Lower leg skin (tissue), 4 donors: ENCODE results near the gene RBM17. TPM values are rescaled to one million over a fixed set of nuclear protein-coding genes. Genes with fewer than 3 reads are reported as not detected.

ENCODE experiments used
- DNase-seq, 2 donors: peaks; one replicate each; pipeline ENCODE4 v3.0.0-alpha.2; 2019; ENCODE audit warnings: low spot score in 2 of 2
- H3K4me3 ChIP-seq: fragments of 200-600 bp; sonication (generic); 2 replicates; pipeline ENCODE4 v1.5.1; 2017; ENCODE audit warnings: mild to moderate bottlenecking, low read depth; ENCODE audit not compliant: poor library complexity, severe bottlenecking
- CTCF ChIP-seq, 3 donors: fragments of 450-650 bp; IDR thresholded peaks; one replicate each; pipeline ENCODE4 v1.5.1; 2016; ENCODE audit warnings: antibody characterized with exemption in 3 of 3, mild to moderate bottlenecking in 3 of 3, moderate library complexity in 2 of 3
- POLR2A ChIP-seq, 2 donors: fragments of 450-650 bp; IDR thresholded peaks; one replicate each; pipeline ENCODE4 v1.6.1; 2016 to 2017; ENCODE audit warnings: antibody characterized with exemption in 2 of 2, mild to moderate bottlenecking in 1 of 2, moderate library complexity in 1 of 2
- WGBS, 2 donors: methylation state at CpG; one replicate each; pipeline ENCODE4 v1.1.5; 2018; 5-methylcytosine and 5-hydroxymethylcytosine counted together
- intact Hi-C: fragments of 100-400 bp; cut with DNase I; formaldehyde crosslinking; loops from one replicate; pipeline ENCODE4 v1.15.0; 2023; ENCODE audit warnings: low total_unique reads
- total RNA-seq, 4 donors: library from RNA; depleted of rRNA; stranded (reverse); fragments of >200 nt; gene quantifications; one replicate each; pipeline ENCODE4 v1.1.0, GENCODE V29; 2016

Gene RBM17
- total RNA-seq, 4 donors from 2014 or later, result 38.8 to 63.6 (median 40.4) TPM

- 95 to 97% methylated on average over 14 of the region's 14 CpGs for WGBS, 2 donors
- no peak for TF ChIP-seq POLR2A (IDR thresholded peaks at IDR 0.05)
- no peak for TF ChIP-seq CTCF (IDR thresholded peaks at IDR 0.05)
- H3K4me3 ChIP-seq, result no peak overlapping the region
- DNase-seq, result no peak
- intact Hi-C loops, result loop anchor here (5.0 kb wide), 1 partner anchor 47 kb away; no protein-coding TSS in a partner anchor
Observed at GRCh38 chr10:6154566-6154965, 65.7 kb downstream of the RBM17 start.

GRCh38 chr10:6158276-6158675 lies 69.4 kb downstream of the RBM17 start:
- WGBS, 2 donors, result 90 to 92% methylated on average over 7 of the region's 7 CpGs
- no peak overlapping the region for H3K4me3 ChIP-seq
- DNase-seq, result no peak
- no peak for TF ChIP-seq CTCF (IDR thresholded peaks at IDR 0.05)
- no peak for TF ChIP-seq POLR2A (IDR thresholded peaks at IDR 0.05)
- intact Hi-C loops, result no loop called here

GRCh38 chr10:6161921-6162320 lies 73.1 kb downstream of the RBM17 start:
- H3K4me3 ChIP-seq, result no peak overlapping the region
- WGBS, 2 donors, result 62 to 64% methylated on average over 3 of the region's 3 CpGs
- no peak for DNase-seq
- intact Hi-C loops, result no loop called here
- TF ChIP-seq POLR2A (IDR thresholded peaks at IDR 0.05), result no peak
- TF ChIP-seq CTCF (IDR thresholded peaks at IDR 0.05), result no peak

GRCh38 chr10:6162589-6163356 lies 73.9 kb downstream of the RBM17 start:
- 50 to 61% methylated on average over 12 of the region's 12 CpGs for WGBS, 2 donors
- intact Hi-C loops, result no loop called here
- DNase-seq, result no peak
- TF ChIP-seq CTCF (IDR thresholded peaks at IDR 0.05) (no peak), POLR2A (IDR thresholded peaks at IDR 0.05) (no peak)
- no peak overlapping the region for H3K4me3 ChIP-seq

GRCh38 chr10:6163364-6164270 lies 74.8 kb downstream of the RBM17 start:
- H3K4me3 ChIP-seq, result peak overlapping the region; percentile 61
- TF ChIP-seq POLR2A (IDR thresholded peaks at IDR 0.05) (no peak), CTCF (IDR thresholded peaks at IDR 0.05) (no peak)
- DNase-seq, result peak; percentile 79 to 97
- 1% methylated on average over 29 to 36 of the region's 91 CpGs for WGBS, 2 donors
- intact Hi-C loops, result no loop called here
